ENCODE results near the gene WDR5.

Gene WDR5

DNA sequence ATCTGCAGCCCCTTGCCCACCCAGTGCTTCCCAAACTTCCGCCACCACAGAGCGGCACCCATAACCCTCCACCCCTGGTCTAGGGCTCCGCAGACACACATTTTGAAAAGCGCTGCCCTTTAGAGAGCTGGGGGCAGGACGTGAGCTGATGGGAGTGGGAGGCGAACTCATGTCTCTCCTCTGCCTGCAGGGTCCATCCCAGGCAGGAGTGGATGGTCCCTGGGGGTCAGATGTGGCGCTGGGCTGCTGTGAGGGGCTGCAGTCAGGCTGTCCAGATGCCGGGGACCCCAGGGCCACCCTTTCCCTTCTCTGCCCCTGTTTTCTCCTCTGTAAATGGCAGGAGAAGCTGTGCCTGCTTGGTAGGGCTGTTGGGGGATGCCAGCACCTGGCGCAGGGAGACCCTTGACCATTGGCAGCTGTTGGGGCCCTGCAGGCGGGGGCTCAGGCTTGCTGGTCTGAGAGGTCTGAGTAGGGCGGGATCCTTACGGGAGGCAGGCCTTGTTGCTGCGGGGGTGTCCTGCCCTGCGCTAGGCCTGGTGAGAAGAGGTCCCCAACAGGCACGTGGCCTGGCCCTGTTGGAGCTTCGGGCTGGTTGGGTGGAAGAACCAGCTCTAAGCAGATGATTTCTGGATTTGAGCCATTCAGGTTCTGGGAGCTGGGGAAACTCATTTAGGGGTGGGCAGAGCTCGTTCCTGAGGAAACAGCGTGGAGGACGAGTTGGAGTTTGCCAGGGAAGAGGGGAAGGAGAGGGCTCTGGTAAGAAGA is 38.8 kb downstream of the WDR5 start:
- no peak for DNase-seq (ENCODE audit: low read depth)

DNA sequence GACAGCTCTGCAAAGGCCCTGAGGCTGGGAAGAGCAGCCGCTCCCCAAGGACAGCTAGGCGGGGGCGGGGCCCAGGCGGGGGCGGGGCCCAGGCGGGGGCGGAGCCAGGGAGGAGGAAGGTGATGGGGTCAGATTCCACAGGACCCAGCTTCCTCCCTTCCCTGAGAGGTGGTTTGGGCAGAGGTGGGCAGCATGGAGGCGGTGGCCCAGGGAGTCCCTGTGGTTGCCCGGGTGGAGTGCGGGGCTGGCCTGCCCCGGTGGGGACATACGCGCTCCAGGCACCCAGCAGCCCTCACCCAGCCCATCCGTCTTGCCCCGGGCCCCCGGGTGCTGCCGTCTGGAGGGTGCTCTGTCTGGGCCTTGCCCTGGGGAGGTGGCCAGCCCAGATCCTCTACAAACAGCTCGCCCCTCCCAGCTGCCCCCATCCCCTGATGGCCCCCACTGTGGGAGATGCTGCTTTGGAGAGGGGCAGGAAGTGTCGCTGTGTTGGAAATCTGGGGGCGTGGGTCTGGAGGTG is 39.5 kb downstream of the WDR5 start:
- no peak for DNase-seq (ENCODE audit: low read depth)

DNA sequence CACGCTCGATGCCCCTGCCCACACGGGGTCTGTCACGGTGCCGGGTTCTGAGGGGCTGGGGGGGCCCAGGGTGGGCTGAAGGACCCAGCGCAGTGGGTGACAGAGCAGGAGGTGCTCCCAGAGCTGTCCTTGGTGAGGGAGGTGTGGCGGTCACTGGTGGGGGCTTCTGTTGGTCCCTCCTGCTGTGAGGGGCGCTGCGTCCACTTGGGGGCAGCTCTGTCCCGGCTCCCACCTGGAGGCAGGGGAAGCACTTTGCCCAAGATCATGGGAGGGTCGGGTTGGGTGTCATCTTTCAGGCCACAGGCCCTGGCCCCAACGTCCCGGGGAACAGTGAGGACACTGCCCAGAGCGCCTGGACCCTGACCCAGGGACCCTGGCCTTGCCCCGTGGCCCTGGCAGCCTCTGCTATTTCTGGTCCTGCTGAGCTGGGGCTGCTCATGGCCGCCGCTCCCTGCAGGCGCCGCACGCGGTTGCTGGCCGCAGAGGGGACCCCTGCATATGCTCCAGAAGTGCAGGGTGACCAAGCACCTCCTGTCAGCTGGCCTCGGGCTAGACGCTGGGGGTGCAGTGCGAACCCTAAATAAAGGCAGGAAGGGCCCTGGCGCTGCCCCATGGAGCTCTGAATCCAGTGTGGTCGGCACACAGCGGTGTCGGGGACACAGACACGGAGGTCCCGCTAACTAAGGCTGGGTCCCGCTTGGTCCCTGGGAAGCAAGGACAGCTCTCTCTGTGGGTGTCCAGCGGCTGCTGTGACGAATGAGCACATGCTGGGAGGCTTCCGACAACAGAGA is 40.1 kb downstream of the WDR5 start:
- DNase-seq (ENCODE audit: low read depth), result no peak

GRCh38 chr9:134176599-134176968 is 40.7 kb downstream of the WDR5 start:
- DNase-seq (ENCODE audit: low read depth), result no peak

GRCh38 chr9:134177186-134177585 is 41.3 kb downstream of the WDR5 start:
- DNase-seq (ENCODE audit: low read depth), result no peak

DNA sequence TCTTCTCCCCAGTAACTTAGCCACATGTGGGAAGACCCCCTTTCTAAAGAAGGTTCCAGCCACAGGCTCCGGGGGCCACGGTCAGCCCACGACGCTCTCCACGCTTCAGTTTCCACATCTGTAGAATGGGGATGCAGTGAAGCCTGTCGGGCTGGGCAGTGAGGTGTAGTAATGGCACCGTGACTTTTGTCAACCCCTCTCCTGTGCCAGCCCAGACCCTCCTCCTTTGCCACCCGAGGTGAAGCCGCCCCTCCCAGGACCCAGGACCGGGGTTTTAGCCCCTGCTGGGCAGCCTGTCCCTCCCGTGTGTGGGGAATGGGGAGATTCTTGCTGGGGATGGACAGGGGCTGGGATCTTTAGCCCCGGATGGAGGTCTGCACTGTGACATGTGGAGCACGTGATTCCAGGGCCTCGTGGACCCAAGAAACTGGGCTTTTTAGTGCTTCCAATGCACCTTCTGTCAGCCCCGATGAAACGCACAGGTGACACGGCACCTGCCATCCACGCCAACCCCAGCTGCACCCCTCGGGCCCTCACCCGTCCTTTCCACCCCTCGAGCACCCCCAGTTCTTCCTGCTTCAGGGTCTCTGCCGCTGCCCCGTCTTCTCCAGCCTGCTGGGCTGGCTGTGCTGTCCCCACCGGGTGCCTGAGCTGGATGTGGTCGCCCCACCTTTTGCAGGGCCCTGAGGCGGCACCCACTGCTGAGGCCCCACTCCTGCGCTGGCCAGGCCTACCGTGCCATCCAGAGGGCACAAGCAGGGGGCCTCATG is 41.9 kb downstream of the WDR5 start:
- no peak for DNase-seq (ENCODE audit: low read depth)

DNA sequence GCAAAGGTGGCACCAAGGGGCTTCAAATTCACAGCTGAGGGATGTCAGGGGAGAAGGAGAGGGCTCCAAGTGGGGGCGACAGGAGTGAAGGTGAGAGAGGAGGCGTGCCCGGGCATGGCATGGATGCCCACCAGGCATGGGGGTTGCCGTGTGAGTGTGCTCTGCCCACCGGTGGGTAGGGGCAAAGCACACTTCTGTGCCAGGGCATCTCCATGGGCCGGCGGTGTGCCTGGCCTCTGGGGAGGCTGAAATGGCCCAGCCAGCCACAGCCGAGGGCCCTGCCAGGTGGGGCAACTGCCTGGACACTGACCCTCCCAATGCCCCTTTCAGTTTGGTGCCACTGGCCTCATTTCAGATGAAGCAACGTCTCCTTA is 42.5 kb downstream of the WDR5 start:
- no peak for DNase-seq (ENCODE audit: low read depth)

DNA sequence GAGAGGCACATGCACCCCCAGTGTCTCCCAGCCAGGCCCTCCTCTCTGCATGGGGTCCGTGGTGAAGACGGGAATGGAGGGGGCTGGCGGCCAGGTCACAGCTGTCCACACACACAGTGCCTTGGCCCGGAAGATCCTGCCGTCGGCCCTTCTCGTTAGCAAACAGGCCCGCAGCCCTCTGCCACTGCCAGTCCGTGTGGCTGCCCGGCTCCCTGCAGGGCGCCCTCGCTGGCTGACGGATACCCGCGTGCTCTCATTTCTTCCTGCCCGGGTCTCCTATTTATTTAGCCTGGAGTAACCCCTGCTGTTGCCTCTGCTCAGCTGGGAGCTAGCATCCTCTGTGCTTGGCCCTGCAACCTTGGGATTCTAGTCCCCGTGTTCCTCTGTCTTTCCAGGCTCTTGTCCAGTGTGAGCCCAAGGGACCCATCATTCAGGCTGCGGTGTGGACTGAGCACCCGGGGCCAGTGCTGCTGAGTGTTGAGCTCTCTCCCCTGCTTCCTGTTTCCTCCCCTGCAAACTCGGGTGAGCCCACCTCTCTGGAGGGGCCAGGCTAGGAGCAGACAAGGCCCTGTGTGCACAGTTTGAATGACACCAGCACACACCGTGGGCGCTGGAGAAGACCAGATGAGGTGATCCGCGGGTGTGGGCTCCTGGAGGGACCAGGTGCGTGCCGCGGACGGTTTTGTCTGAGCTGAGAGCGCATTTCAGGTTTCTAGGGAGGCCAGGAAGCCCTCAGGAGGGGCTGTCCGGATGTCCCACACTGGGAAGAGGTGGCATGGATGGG is 43.1 kb downstream of the WDR5 start:
- no peak for DNase-seq (ENCODE audit: low read depth)

DNA sequence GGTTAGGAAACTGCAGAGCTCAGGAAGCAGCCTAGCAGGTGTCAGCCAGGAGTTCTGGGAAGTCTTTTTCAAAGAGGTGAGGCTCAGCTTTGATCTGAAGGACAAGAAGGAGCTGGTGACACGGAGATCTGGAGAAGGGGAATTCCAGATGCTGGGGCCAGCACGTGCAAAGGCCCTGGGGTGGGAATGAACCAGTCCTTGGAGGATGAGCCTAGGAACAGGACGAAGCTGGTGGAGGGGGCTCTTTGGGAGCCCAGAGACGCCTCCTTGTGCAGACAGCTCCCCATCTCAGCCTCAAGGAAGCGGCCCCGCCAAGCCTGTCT is 43.7 kb downstream of the WDR5 start:
- no peak for DNase-seq (ENCODE audit: low read depth)

GRCh38 chr9:134179918-134180785 is 44.3 kb downstream of the WDR5 start:
- no peak for DNase-seq (ENCODE audit: low read depth)

GRCh38 chr9:134180786-134181647 is 45.1 kb downstream of the WDR5 start:
- DNase-seq (ENCODE audit: low read depth), result no peak

DNA sequence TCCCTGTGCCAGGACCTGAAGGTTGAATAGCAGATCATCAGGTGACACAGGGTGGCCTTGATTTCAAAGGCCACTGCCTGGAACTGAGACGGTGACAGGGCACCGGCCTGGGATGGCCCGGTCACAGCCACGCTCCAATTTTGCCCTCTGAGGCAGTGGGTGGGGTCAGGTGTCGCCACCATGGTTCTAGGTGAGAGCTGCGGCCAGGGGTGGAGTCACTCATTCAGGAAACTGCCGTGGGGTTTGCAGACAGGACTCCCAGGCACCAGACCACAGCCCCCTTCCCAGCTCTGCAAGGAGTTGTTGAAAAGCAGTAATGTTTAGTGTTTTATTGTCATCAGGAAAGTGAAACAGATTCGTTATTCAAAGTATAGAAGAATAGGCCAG is 45.8 kb downstream of the WDR5 start:
- no peak for DNase-seq (ENCODE audit: low read depth)

DNA sequence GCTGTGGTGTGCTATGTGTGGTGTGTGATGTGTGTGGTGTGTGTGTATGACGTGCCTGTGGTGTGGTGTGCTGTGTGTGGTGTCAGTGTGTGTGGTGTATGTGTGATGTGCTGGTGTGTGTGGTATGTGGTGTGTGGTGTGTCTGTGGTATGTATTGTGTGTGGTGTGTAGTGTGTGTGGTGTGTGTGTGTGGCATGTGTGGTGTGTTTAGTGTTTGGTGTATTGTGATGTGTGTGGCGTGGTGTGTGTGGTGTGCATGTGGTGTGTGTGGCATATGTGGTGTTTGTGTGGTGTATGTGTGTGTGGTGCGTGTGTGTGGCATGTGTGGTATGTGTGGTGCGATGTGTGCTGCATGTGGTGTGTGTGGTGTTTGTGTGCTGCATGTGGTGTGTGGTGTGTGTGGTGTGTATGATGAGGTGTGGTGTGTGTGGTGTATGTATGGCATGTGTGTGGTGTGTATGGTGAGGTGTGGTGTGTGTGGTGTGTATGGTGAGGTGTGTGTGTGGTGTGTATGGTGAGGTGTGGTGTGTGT is 46.7 kb downstream of the WDR5 start:
- no peak for DNase-seq (ENCODE audit: low read depth)

DNA sequence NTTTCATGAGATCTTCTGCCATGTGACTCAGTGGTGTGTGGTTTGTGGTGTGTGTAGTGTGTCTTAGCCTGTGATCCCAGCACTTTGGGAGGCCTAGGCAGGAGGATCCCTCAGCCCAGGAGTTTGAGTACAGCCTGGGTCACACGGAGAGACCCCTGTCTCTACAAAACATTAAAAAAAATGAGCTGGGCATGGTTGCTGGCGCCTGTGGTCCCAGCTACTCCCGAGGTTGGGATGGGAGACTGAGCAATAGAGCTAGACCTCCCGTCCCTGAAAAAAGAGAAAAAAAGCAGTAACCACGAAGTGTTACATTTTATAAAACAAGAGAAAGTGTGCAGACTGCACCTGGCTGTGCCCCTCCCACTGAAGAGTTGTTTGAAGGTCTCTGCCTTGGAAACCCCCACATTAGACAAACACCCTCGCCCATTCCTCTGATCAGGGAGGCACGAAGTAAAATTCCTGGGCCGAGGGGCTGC is 49.7 kb downstream of the WDR5 start:
- no peak for DNase-seq (ENCODE audit: low read depth)

DNA sequence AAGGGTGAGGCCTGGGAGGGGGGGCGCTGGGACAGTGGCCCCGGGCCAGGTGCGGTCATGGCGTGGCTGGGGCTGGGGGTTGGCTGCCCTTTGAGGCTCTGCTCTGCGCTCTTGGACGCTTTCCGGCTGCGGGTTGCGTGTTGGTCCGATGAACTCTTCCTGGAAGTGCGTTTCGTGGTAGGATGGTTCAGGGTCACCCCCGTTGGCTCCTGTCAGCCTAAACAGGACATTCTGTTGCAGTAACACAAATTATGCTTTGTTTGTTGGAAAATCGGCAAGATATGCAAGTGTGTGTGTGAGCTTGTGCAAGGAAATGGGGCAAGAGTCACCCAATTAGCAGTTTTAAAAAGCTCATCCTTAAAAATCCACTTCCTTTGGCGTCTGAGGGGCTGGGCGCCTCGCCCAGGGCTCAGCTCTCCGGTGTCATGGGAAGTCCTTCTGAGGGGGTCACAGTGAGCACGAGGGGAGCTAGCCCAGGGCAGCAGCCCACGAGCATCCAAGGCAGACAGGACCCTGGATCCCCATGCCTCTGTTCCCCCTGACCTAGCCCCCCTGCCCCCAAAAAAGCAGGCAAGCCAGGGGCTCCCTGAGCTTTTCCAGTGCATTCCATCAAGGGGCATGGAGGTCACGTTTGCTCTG is 50.7 kb downstream of the WDR5 start:
- no peak for DNase-seq (ENCODE audit: low read depth)

DNA sequence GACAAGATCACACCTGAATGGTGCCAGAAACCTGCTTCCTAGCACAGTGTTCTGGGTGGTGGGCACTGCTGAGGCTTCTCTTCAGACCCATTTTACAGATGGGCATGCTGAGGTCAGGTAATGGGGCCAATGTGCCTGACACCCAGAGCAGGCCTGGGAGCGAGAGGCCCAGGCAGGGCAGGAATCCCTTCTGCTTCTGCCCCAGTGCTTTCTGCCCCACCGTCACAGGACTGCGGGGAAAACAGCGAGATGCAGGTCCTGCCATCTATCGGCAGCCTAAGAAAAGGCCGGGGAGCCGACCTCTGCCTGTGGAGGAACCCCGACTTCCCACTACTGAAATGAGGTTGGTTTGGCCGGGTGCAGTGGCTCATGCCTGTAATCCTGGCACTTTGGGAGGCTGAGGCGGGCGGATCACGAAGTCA is 51.2 kb downstream of the WDR5 start:
- DNase-seq (ENCODE audit: low read depth), result no peak

DNA sequence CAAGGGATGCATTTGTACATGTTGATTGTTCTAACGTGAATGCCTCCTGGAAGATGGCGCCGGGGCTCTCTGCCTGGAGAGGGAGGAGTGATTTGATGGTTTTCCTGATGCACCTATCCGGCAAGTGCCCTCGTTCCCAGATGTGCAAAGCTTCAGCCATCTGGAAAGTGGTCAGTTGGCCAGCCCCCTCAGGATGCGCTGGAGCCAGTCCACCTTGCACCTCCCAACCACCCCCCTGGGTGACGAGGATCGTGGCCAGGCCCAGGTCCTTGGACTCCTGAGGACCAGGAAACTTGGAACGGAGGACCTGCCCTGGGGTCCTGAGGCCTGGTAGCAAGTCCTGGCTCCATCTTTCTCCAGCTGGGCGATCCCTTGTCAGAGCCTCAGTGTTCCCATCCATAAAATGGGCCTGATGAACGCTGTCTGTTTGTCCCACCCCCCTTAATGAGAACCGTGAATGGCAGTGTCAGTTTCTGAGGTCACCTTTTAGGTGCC is 52.1 kb downstream of the WDR5 start:
- DNase-seq (ENCODE audit: low read depth), result no peak

DNA sequence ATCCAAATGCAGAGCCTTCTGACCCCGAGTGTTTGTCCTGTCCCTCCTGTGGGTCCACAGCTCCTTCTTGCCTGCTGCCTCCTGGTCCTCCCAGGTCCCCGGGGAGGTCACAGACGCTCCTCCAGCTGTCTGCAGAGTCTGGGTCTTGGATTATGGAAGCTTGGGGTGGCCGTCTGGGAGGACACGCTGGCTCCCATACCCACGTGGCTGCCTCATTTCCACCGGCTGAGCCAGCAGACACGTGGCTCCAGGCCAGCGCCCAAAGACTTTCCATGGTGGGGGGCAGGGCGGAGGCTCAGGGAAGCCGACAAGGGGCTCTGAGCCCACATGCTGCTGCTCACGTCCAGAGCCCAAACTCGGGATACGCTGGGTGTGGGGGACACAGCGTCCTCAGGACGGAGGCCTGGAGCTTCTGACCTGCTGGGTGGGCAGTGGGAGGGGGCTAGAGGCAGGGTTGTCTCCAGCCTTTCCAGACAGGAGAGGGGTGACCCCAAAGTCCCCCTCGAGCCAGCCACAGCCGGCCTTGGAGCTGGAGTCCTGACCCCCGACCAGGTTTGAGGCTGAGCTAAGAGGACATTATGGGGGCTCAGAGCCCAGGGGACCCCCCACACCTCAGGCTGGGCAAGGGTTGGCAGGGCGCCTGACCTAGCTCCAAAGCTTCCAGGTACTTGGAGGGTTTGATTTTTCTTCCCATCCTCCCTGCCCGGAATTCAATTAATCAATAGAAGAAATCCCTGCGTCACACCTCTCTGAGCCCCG is 52.7 kb downstream of the WDR5 start:
- DNase-seq (ENCODE audit: low read depth), result no peak
